IMR-90 (cell line): ENCODE measurements around the gene ZNF592. TPM values are rescaled to one million over a fixed set of nuclear protein-coding genes. Genes with fewer than 3 reads are reported as not detected.

Experiments used
- ATAC-seq: fragments of 200-7000 bp; cut with Tn5 transposase; 2 replicates; pipeline ENCODE4 v1.9.1; 2020; ENCODE audit warnings: low read depth, mild to moderate bottlenecking, moderate library complexity
- BruUV-seq: library from RNA; stranded (reverse); fragments of 400-500 nt; replicated peaks from 2 replicates; lab custom pipeline; 2021; lab: Mats Ljungman, UMichigan
- CTCF ChIA-PET: fragments of 300-600 bp; formaldehyde crosslinking; extraction: SDS; loops from one replicate; lab custom pipeline; 2021; ENCODE audit warnings: antibody characterized with exemption; lab: Yijun Ruan, JAX
- POLR2A ChIA-PET: fragments of 300-600 bp; sonication (Branson Sonifier 250); formaldehyde crosslinking; loops from one replicate; lab custom pipeline; 2022; ENCODE audit warnings: antibody characterized with exemption; ENCODE audit not compliant: unreplicated experiment; lab: Charles Lee
- DNase-seq: peaks from one replicate; pipeline ENCODE4 v3.0.0; 2013
- H2AFZ ChIP-seq: replicated peaks from 2 replicates; pipeline ENCODE3; 2013; ENCODE audit warnings: low read length, mild to moderate bottlenecking; ENCODE audit not compliant: poor library complexity
- H2AK5ac ChIP-seq: 2 replicates; pipeline ENCODE4 v1.6.1; 2013; ENCODE audit warnings: low read depth, low read length, inconsistent platforms
- H2AK9ac ChIP-seq: replicated peaks from 2 replicates; pipeline ENCODE3; 2013; ENCODE audit warnings: mild to moderate bottlenecking, low read depth, low read length, moderate library complexity; ENCODE audit not compliant: poor library complexity
- H2BK120ac ChIP-seq: 2 replicates; pipeline ENCODE4 v1.6.1; 2013; ENCODE audit warnings: low read depth, low read length, inconsistent platforms
- H2BK15ac ChIP-seq: 3 replicates; pipeline ENCODE4 v1.6.1; 2013; ENCODE audit warnings: low read depth, low read length, inconsistent platforms
- H2BK20ac ChIP-seq: 2 replicates; pipeline ENCODE4 v1.6.1; 2013; ENCODE audit warnings: low read depth, mild to moderate bottlenecking, inconsistent platforms, low read length, moderate library complexity
- H2BK5ac ChIP-seq: 2 replicates; pipeline ENCODE4 v1.6.1; 2013; ENCODE audit warnings: mild to moderate bottlenecking, low read depth, low read length, inconsistent platforms; ENCODE audit not compliant: poor library complexity, severe bottlenecking
- H3K14ac ChIP-seq: replicated peaks from 2 replicates; pipeline ENCODE4 v1.6.1; 2013; ENCODE audit warnings: low read depth, low read length, inconsistent platforms
- H3K18ac ChIP-seq: 2 replicates; pipeline ENCODE4 v1.6.1; 2013; ENCODE audit warnings: low read depth, low read length, control low read depth
- H3K23ac ChIP-seq: 2 replicates; pipeline ENCODE4 v1.6.1; 2013; ENCODE audit warnings: low read depth, low read length, inconsistent platforms
- H3K27ac ChIP-seq: 2 replicates; pipeline ENCODE4 v1.5.1; 2013; ENCODE audit warnings: mild to moderate bottlenecking, control low read depth, low read length; ENCODE audit not compliant: insufficient read depth
- H3K27me3 ChIP-seq: 2 replicates; pipeline ENCODE4 v1.6.1; 2013; ENCODE audit warnings: low read length; ENCODE audit not compliant: control insufficient read depth, insufficient read depth
- H3K36me3 ChIP-seq: 2 replicates; pipeline ENCODE4 v1.6.1; 2013; ENCODE audit warnings: low read length, mixed read lengths; ENCODE audit not compliant: control insufficient read depth, insufficient read depth
- H3K4ac ChIP-seq: 2 replicates; pipeline ENCODE4 v1.6.1; 2013; ENCODE audit warnings: low read depth, low read length, inconsistent platforms
- H3K4me1 ChIP-seq: 2 replicates; pipeline ENCODE4 v1.6.1; 2013; ENCODE audit warnings: low read length, mixed read lengths; ENCODE audit not compliant: control insufficient read depth, insufficient read depth
- H3K4me2 ChIP-seq: 2 replicates; pipeline ENCODE4 v1.6.1; 2013; ENCODE audit warnings: low read depth, mild to moderate bottlenecking, control low read depth, low read length, moderate library complexity
- H3K4me3 ChIP-seq: 2 replicates; pipeline ENCODE4 v1.5.1; 2013; ENCODE audit warnings: low read depth, mild to moderate bottlenecking, control low read depth, low read length, moderate library complexity; ENCODE audit not compliant: insufficient read depth
- H3K56ac ChIP-seq: 2 replicates; pipeline ENCODE4 v1.6.1; 2013; ENCODE audit warnings: low read length, inconsistent platforms; ENCODE audit not compliant: insufficient read depth; ENCODE audit errors: extremely low read depth
- H3K79me1 ChIP-seq, 2 experiments: 2 replicates each; pipeline ENCODE4 v1.6.1; 2013; ENCODE audit warnings: low read length in 2 of 2, inconsistent platforms in 1 of 2, low read depth in 1 of 2
- H3K9ac ChIP-seq: 2 replicates; pipeline ENCODE4 v1.6.1; 2013; ENCODE audit warnings: low read depth, low read length, control low read depth
- H3K9me1 ChIP-seq: 2 replicates; pipeline ENCODE4 v1.6.1; 2013; ENCODE audit warnings: low read length, inconsistent platforms; ENCODE audit not compliant: insufficient read depth
- H3K9me3 ChIP-seq: 2 replicates; pipeline ENCODE4 v1.6.1; 2013; ENCODE audit warnings: low read length; ENCODE audit not compliant: control insufficient read depth, insufficient read depth
- H4K20me1 ChIP-seq: 2 replicates; pipeline ENCODE4 v1.6.1; 2013; ENCODE audit warnings: low read length, inconsistent platforms; ENCODE audit not compliant: insufficient read depth
- H4K5ac ChIP-seq: 2 replicates; pipeline ENCODE4 v1.6.1; 2013; ENCODE audit warnings: mild to moderate bottlenecking, low read depth, low read length, control low read depth
- H4K8ac ChIP-seq, 2 experiments: 2 replicates each; pipeline ENCODE4 v1.6.1; 2013; ENCODE audit warnings: low read depth in 2 of 2, low read length in 2 of 2, control low read depth in 1 of 2, inconsistent platforms in 1 of 2
- H4K91ac ChIP-seq: 2 replicates; pipeline ENCODE4 v1.6.1; 2013; ENCODE audit warnings: low read depth, low read length, inconsistent platforms; ENCODE audit not compliant: insufficient read depth
- BHLHE40 ChIP-seq: fragments of 150-350 bp; IDR thresholded peaks from 2 replicates; pipeline ENCODE4 v1.6.1; 2016; ENCODE audit warnings: mild to moderate bottlenecking, low read depth, low read length
- CHD1 ChIP-seq: IDR thresholded peaks from 2 replicates; pipeline ENCODE4 v1.6.1; 2012; ENCODE audit warnings: low read depth, low read length, improper control_type of control experiment
- FOS ChIP-seq: fragments of 150-350 bp; IDR thresholded peaks from 2 replicates; pipeline ENCODE4 v1.6.1; 2016; ENCODE audit warnings: low read depth, low read length
- MAFK ChIP-seq: IDR thresholded peaks from 2 replicates; pipeline ENCODE4 v1.6.1; 2012; ENCODE audit warnings: low read depth, low read length, improper control_type of control experiment
- MAZ ChIP-seq: IDR thresholded peaks from 2 replicates; pipeline ENCODE4 v1.6.1; 2012; ENCODE audit warnings: low read depth, mild to moderate bottlenecking, low read length, improper control_type of control experiment, moderate library complexity, borderline replicate concordance
- MXI1 ChIP-seq: IDR thresholded peaks from 2 replicates; pipeline ENCODE4 v1.6.1; 2012; ENCODE audit warnings: low read depth, mild to moderate bottlenecking, low read length, moderate library complexity, borderline replicate concordance
- RAD21 ChIP-seq: IDR thresholded peaks from 2 replicates; pipeline ENCODE4 v1.6.1; 2012; ENCODE audit warnings: low read length, improper control_type of control experiment
- SMC3 ChIP-seq: fragments of 150-350 bp; IDR thresholded peaks from 2 replicates; pipeline ENCODE4 v1.6.1; 2016; ENCODE audit warnings: low read depth, mild to moderate bottlenecking, antibody characterized with exemption, low read length, moderate library complexity
- WGBS, 2 experiments: methylation state at CpG; one replicate each; pipeline versions ENCODE4 v1.1.5 to v1.1.7; 2013; ENCODE audit warnings: missing lambda C conversion rate in 2 of 2; ENCODE audit not compliant: insufficient read length in 1 of 2; ENCODE audit errors: extremely low coverage in 2 of 2; 5-methylcytosine and 5-hydroxymethylcytosine counted together
- dilution Hi-C: fragments of 300-500 bp; cut with HindIII; formaldehyde crosslinking; loops from one replicate; pipeline ENCODE4 v1.14.3; 2018; ENCODE audit warnings: low sequenced_read_pairs; ENCODE audit not compliant: unreplicated experiment
- in situ Hi-C: fragments of 300-500 bp; cut with MboI; formaldehyde crosslinking; loops from 3 replicates; pipeline ENCODE4 v1.14.3; 2019; ENCODE audit warnings: low sequenced_read_pairs, inconsistent platforms, mixed read lengths
- intact Hi-C: fragments of 100-400 bp; cut with micrococcal nuclease; formaldehyde crosslinking; loops from 2 replicates; pipeline ENCODE4 v1.10.0; 2022
- polyA plus RNA-seq, 3 experiments: library from polyadenylated mRNA; depleted of rRNA; stranded (reverse); fragments of >200 nt; gene quantifications; 2 replicates each; pipeline ENCODE4 v1.2.3, GENCODE V29; 2012; ENCODE audit warnings: low replicate concordance in 1 of 3
- total RNA-seq: library from RNA; depleted of rRNA; stranded (reverse); fragments of >200 nt; gene quantifications from 2 replicates; pipeline ENCODE4 v1.2.3, GENCODE V29; 2012
- TF ChIP-seq, protein P1 (sequence below): fragments of 150-350 bp; IDR thresholded peaks from 2 replicates; pipeline ENCODE4 v1.6.1; 2017; ENCODE audit warnings: mild to moderate bottlenecking, antibody characterized with exemption, low read length, low read depth
- TF ChIP-seq, protein P2 (sequence below): conservative IDR thresholded peaks from 2 replicates; pipeline ENCODE4 v1.5.1; 2012; ENCODE audit warnings: mild to moderate bottlenecking, low read depth, low read length, improper control_type of control experiment
- TF ChIP-seq, protein P3 (sequence below): fragments of 150-350 bp; IDR thresholded peaks from 2 replicates; pipeline ENCODE4 v1.6.1; 2016; ENCODE audit warnings: low read depth, mild to moderate bottlenecking, low read length, moderate library complexity, borderline replicate concordance

Gene ZNF592
- total and polyA plus RNA-seq, 2 of the 4 experiments (the other 2 are of a cell fraction): 4.3 to 10.2 TPM

DNA sequence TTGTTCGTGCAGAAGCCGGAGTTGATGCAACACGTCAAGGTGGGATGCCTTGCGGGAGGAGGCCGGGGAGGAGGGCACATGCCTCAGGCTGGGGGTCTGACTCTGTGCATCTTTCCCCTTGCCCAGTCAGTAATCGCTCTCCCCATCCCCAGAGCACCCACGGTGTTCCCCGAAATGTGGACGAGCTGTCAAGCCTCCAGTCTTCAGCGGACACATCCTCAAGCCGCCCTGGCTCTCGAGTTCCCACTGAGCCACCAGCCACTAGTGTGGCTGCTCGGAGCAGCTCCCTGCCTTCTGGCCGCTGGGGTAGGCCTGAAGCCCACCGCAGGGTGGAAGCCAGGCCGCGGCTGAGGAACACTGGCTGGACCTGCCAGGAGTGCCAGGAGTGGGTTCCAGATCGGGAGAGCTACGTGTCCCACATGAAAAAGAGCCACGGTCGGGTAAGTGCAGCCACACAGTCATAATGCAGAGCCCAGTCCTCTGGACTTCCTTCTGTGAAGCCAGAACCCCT is 50.1 kb downstream of the ZNF592 start:
- Histone ChIP-seq H3K4ac (no peak overlapping the region), H3K4me3 (no peak overlapping the region), H4K8ac (no peak overlapping the region), H3K18ac (no peak overlapping the region), H4K91ac (no peak overlapping the region), H2BK5ac (no peak overlapping the region), H4K5ac (no peak overlapping the region), H2AK5ac (no peak overlapping the region), H3K9me1 (peaks cover 16% of the 10 kb centered on the region), H3K56ac (no peak overlapping the region), H3K27ac (no peak overlapping the region), H3K4me2 (no peak overlapping the region), H2BK120ac (no peak overlapping the region), H3K9me3 (no peaks in the 10 kb centered on the region), H3K27me3 (no peaks in the 10 kb centered on the region), H3K4me1 (peaks cover 6% of the 10 kb centered on the region), H2AK9ac (peak overlapping the region; percentile 83), H3K36me3 (peaks cover 51% of the 10 kb centered on the region), H2BK20ac (no peak overlapping the region), H3K14ac (no peak overlapping the region), H2AFZ (peak overlapping the region; percentile 49), H3K23ac (no peak overlapping the region), H3K79me1 (peaks cover 25 to 38% of the 10 kb centered on the region in 2 experiments), H3K9ac (no peak overlapping the region), H4K20me1 (peaks cover 10% of the 10 kb centered on the region; the same call in 1 of the 2 replicates), H2BK15ac (no peak overlapping the region)
- ChIA-PET CTCF (no interaction called here), POLR2A (no interaction called here)
- intact Hi-C loops (no loop called here), dilution Hi-C loops (no loop called here), in situ Hi-C loops (no loop called here)
- BruUV-seq: no TSS peak
- DNase-seq (no peak), ATAC-seq (no peak)
- WGBS, 2 experiments: 97% methylated on average over 7 of the region's 21 CpGs; no CpG with 5 or more reads in 1 of the 2 experiments
- TF ChIP-seq BHLHE40 (no peak), RAD21 (no peak), CHD1 (no peak), SMC3 (no peak), MAZ (no peak), MXI1 (no peak), FOS (no peak), MAFK (no peak)
- TF ChIP-seq, protein P1, sequence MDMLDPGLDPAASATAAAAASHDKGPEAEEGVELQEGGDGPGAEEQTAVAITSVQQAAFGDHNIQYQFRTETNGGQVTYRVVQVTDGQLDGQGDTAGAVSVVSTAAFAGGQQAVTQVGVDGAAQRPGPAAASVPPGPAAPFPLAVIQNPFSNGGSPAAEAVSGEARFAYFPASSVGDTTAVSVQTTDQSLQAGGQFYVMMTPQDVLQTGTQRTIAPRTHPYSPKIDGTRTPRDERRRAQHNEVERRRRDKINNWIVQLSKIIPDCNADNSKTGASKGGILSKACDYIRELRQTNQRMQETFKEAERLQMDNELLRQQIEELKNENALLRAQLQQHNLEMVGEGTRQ: no peak
- TF ChIP-seq, protein P2, sequence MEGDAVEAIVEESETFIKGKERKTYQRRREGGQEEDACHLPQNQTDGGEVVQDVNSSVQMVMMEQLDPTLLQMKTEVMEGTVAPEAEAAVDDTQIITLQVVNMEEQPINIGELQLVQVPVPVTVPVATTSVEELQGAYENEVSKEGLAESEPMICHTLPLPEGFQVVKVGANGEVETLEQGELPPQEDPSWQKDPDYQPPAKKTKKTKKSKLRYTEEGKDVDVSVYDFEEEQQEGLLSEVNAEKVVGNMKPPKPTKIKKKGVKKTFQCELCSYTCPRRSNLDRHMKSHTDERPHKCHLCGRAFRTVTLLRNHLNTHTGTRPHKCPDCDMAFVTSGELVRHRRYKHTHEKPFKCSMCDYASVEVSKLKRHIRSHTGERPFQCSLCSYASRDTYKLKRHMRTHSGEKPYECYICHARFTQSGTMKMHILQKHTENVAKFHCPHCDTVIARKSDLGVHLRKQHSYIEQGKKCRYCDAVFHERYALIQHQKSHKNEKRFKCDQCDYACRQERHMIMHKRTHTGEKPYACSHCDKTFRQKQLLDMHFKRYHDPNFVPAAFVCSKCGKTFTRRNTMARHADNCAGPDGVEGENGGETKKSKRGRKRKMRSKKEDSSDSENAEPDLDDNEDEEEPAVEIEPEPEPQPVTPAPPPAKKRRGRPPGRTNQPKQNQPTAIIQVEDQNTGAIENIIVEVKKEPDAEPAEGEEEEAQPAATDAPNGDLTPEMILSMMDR: no peak
- TF ChIP-seq, protein P3, sequence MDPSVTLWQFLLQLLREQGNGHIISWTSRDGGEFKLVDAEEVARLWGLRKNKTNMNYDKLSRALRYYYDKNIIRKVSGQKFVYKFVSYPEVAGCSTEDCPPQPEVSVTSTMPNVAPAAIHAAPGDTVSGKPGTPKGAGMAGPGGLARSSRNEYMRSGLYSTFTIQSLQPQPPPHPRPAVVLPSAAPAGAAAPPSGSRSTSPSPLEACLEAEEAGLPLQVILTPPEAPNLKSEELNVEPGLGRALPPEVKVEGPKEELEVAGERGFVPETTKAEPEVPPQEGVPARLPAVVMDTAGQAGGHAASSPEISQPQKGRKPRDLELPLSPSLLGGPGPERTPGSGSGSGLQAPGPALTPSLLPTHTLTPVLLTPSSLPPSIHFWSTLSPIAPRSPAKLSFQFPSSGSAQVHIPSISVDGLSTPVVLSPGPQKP: no peak
